ENCODE results near the gene GALNT10. TPM values are rescaled to one million over a fixed set of nuclear protein-coding genes. Genes with fewer than 3 reads are reported as not detected.

Gene GALNT10
- total RNA-seq, 2 donors from 2014 or later: 30.2 to 43.4 TPM

DNA sequence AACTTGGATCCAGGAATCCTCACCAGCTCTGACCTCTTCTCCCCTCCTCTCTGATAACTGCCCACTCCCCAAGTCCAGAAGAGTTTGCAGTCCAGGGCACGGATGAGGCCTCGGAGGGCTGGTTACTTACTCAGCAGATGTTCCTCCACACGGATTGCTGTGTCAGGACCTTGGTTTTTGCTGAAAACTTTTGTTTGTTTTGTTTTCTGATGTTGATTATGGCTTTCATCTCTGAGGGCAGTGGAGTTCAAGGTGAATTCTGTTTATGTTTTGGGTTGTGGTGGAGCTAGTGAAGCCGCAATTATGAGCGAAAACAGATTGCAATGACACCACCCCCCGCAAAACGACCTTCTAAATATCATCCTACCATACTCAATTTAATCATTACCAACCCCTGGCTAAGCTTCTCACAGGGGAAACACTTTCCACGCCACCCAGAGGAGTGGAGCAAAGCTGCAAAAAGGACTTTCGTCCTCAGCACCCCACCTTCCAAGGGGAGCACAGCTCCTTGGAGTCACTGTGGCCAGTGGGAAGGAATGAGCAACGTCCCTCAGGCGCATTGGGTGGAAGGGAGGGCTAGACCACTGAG, 162.5 kb downstream of the GALNT10 start:
- no peak for DNase-seq
- Mint-ChIP-seq H3K4me1 (peaks cover 40% of the 10 kb centered on the region), H3K9me3 (no peaks in the 10 kb centered on the region), H3K27me3 (ENCODE audit: insufficient read depth) (peaks cover 14% of the 10 kb centered on the region), H3K4me3 (no peak overlapping the region), H3K27ac (no peak overlapping the region), H3K36me3 (ENCODE audit: low read depth) (no peaks in the 10 kb centered on the region)
- H3K9me3 ChIP-seq (ENCODE audit: control insufficient read depth, low read length): no peaks in the 10 kb centered on the region
- no peak overlapping the region for H3K4me3 ChIP-seq (ENCODE audit: low read length)
- no peaks in the 10 kb centered on the region for H3K27me3 ChIP-seq (ENCODE audit: control insufficient read depth, insufficient read depth, low read length, poor library complexity, severe bottlenecking)
- 86 to 90% methylated on average over 2 to 11 of the region's 11 CpGs for WGBS, 2 experiments (ENCODE audit: insufficient coverage in 1 of 2, insufficient read length in 1 of 2)
- TF ChIP-seq, protein P1, sequence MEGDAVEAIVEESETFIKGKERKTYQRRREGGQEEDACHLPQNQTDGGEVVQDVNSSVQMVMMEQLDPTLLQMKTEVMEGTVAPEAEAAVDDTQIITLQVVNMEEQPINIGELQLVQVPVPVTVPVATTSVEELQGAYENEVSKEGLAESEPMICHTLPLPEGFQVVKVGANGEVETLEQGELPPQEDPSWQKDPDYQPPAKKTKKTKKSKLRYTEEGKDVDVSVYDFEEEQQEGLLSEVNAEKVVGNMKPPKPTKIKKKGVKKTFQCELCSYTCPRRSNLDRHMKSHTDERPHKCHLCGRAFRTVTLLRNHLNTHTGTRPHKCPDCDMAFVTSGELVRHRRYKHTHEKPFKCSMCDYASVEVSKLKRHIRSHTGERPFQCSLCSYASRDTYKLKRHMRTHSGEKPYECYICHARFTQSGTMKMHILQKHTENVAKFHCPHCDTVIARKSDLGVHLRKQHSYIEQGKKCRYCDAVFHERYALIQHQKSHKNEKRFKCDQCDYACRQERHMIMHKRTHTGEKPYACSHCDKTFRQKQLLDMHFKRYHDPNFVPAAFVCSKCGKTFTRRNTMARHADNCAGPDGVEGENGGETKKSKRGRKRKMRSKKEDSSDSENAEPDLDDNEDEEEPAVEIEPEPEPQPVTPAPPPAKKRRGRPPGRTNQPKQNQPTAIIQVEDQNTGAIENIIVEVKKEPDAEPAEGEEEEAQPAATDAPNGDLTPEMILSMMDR (conservative IDR thresholded peaks at IDR 0.05): no peak
- H3K4me1 ChIP-seq (ENCODE audit: control insufficient read depth, insufficient read depth, low read length): no peaks in the 10 kb centered on the region
- no peaks in the 10 kb centered on the region for H3K36me3 ChIP-seq (ENCODE audit: control insufficient read depth, insufficient read depth, low read length)
- no peak overlapping the region for H3K27ac ChIP-seq (ENCODE audit: low read depth, low read length)
- no peak overlapping the region for H3K9ac ChIP-seq (ENCODE audit: extremely low read depth, low read length, poor library complexity, severe bottlenecking)

DNA sequence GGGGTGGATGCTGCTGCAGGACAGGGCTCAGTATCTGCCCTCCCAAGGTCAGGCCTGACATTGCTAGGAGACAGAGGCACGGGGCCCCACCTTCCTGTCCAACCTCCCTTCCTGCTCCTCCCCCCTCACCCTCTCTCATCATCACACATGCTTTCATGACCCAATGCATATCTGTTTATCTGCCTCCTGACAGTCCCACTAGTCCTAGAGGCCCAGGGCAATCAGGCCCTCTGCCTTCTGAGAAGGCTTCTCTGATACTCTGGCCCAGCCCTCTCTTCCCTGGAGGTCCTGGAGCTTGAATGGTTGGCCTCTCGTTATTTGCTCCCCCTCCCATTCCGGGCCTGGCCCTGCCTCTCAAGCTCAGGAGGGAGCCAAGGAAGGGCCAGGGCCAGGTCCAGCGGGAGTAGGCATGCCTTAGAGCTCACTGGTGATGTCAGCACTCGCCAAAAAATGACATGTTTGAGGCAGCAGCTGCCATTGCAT, 164.6 kb downstream of the GALNT10 start:
- no peaks in the 10 kb centered on the region for H3K9me3 ChIP-seq (ENCODE audit: control insufficient read depth, low read length)
- no peaks in the 10 kb centered on the region for H3K36me3 Mint-ChIP-seq (ENCODE audit: low read depth)
- TF ChIP-seq, protein P1 (conservative IDR thresholded peaks at IDR 0.05): no peak
- no peak overlapping the region for H3K4me3 ChIP-seq (ENCODE audit: low read length)
- H3K27me3 ChIP-seq (ENCODE audit: control insufficient read depth, insufficient read depth, low read length, poor library complexity, severe bottlenecking): no peaks in the 10 kb centered on the region
- H3K27ac ChIP-seq (ENCODE audit: low read depth, low read length): no peak overlapping the region
- H3K4me1 Mint-ChIP-seq: peaks cover 51% of the 10 kb centered on the region
- H3K27ac Mint-ChIP-seq: no peak overlapping the region
- peaks cover 14% of the 10 kb centered on the region for H3K27me3 Mint-ChIP-seq (ENCODE audit: insufficient read depth)
- WGBS, 2 experiments (ENCODE audit: insufficient coverage in 1 of 2, insufficient read length in 1 of 2): 65 to 71% methylated on average over 2 to 5 of the region's 5 CpGs
- no peak overlapping the region for H3K9ac ChIP-seq (ENCODE audit: extremely low read depth, low read length, poor library complexity, severe bottlenecking)
- no peak overlapping the region for H3K4me3 Mint-ChIP-seq
- peaks cover 4% of the 10 kb centered on the region for H3K4me1 ChIP-seq (ENCODE audit: control insufficient read depth, insufficient read depth, low read length)
- DNase-seq: peak; percentile 76
- H3K36me3 ChIP-seq (ENCODE audit: control insufficient read depth, insufficient read depth, low read length): no peaks in the 10 kb centered on the region
- no peaks in the 10 kb centered on the region for H3K9me3 Mint-ChIP-seq

GRCh38 chr5:154356020-154356655, 165.6 kb downstream of the GALNT10 start:
- 70 to 75% methylated on average over 2 to 4 of the region's 4 CpGs for WGBS, 2 experiments (ENCODE audit: insufficient coverage in 1 of 2, insufficient read length in 1 of 2)
- Histone ChIP-seq H3K9me3 (ENCODE audit: control insufficient read depth, low read length) (no peaks in the 10 kb centered on the region), H3K36me3 (ENCODE audit: control insufficient read depth, insufficient read depth, low read length) (peaks cover 2% of the 10 kb centered on the region), H3K27me3 (ENCODE audit: control insufficient read depth, insufficient read depth, low read length, poor library complexity, severe bottlenecking) (no peaks in the 10 kb centered on the region), H3K4me1 (ENCODE audit: control insufficient read depth, insufficient read depth, low read length) (peaks cover 4% of the 10 kb centered on the region), H3K4me3 (ENCODE audit: low read length) (no peak overlapping the region), H3K9ac (ENCODE audit: extremely low read depth, low read length, poor library complexity, severe bottlenecking) (no peak overlapping the region), H3K27ac (ENCODE audit: low read depth, low read length) (no peak overlapping the region)
- Mint-ChIP-seq H3K36me3 (ENCODE audit: low read depth) (no peaks in the 10 kb centered on the region), H3K27me3 (ENCODE audit: insufficient read depth) (peaks cover 14% of the 10 kb centered on the region), H3K4me3 (no peak overlapping the region), H3K9me3 (no peaks in the 10 kb centered on the region), H3K27ac (no peak overlapping the region), H3K4me1 (peaks cover 45% of the 10 kb centered on the region)
- TF ChIP-seq, protein P1 (conservative IDR thresholded peaks at IDR 0.05): no peak
- peak; percentile 40 for DNase-seq

Measured in endodermal cell (in vitro differentiated cells).